ENCODE measurements around the gene IFNL4. TPM values are rescaled to one million over a fixed set of nuclear protein-coding genes. Genes with fewer than 3 reads are reported as not detected.
"Not testable (repeated sequence)": the region's sequence is repeated elsewhere in the genome, so short reads cannot be mapped to it uniquely, and the experiment has no call there.

IFNL4 gene
- polyA plus RNA-seq, 2 donors, result not detected

- peaks cover 0 to 3% of the 10 kb centered on the region in 2 donors for H3K4me1 ChIP-seq (ENCODE audit: control insufficient read depth in 2 of 2, insufficient read depth in 2 of 2, low read length in 1 of 2)
- WGBS, 2 donors, result 84 to 88% methylated on average over 5 of the region's 5 CpGs
- no peaks in the 10 kb centered on the region for H3K9me3 ChIP-seq (ENCODE audit: control insufficient read depth in 2 of 2, insufficient read depth in 1 of 2, low read depth in 1 of 2, low read length in 1 of 2)
- no peak overlapping the region for H3K27ac ChIP-seq (ENCODE audit: low read depth in 2 of 2, low read length in 1 of 2)
- no peak overlapping the region for H3K4me3 ChIP-seq (ENCODE audit: low read depth in 1 of 2, low read length in 2 of 2)
- no peaks in the 10 kb centered on the region for H3K27me3 ChIP-seq (ENCODE audit: control insufficient read depth in 1 of 2, insufficient read depth in 2 of 2, low read length in 2 of 2)
- H3K36me3 ChIP-seq (ENCODE audit: control insufficient read depth in 2 of 2, insufficient read depth in 2 of 2, low read length in 1 of 2), result no peaks in the 10 kb centered on the region
Measured at GRCh38 chr19:39232708-39233107, 15.9 kb downstream of the IFNL4 start.

GRCh38 chr19:39230096-39230764, 18.4 kb downstream of the IFNL4 start:
- no peaks in the 10 kb centered on the region for H3K36me3 ChIP-seq (ENCODE audit: control insufficient read depth in 2 of 2, insufficient read depth in 2 of 2, low read length in 1 of 2)
- H3K27me3 ChIP-seq (ENCODE audit: control insufficient read depth in 1 of 2, insufficient read depth in 2 of 2, low read length in 2 of 2), result no peaks in the 10 kb centered on the region
- H3K27ac ChIP-seq (ENCODE audit: low read depth in 2 of 2, low read length in 1 of 2), result no peak overlapping the region
- H3K4me3 ChIP-seq (ENCODE audit: low read depth in 1 of 2, low read length in 2 of 2), result no peak overlapping the region
- 78 to 84% methylated on average over 2 of the region's 2 CpGs for WGBS, 2 donors
- H3K4me1 ChIP-seq (ENCODE audit: control insufficient read depth in 2 of 2, insufficient read depth in 2 of 2, low read length in 1 of 2), result no peaks in the 10 kb centered on the region
- no peaks in the 10 kb centered on the region for H3K9me3 ChIP-seq (ENCODE audit: control insufficient read depth in 2 of 2, insufficient read depth in 1 of 2, low read depth in 1 of 2, low read length in 1 of 2)

- Histone ChIP-seq H3K27ac (ENCODE audit: low read depth in 2 of 2, low read length in 1 of 2) (no peak overlapping the region), H3K9me3 (ENCODE audit: control insufficient read depth in 2 of 2, insufficient read depth in 1 of 2, low read depth in 1 of 2, low read length in 1 of 2) (no peaks in the 10 kb centered on the region), H3K4me3 (ENCODE audit: low read depth in 1 of 2, low read length in 2 of 2) (no peak overlapping the region), H3K4me1 (ENCODE audit: control insufficient read depth in 2 of 2, insufficient read depth in 2 of 2, low read length in 1 of 2) (no peaks in the 10 kb centered on the region), H3K27me3 (ENCODE audit: control insufficient read depth in 1 of 2, insufficient read depth in 2 of 2, low read length in 2 of 2) (no peaks in the 10 kb centered on the region), H3K36me3 (ENCODE audit: control insufficient read depth in 2 of 2, insufficient read depth in 2 of 2, low read length in 1 of 2) (no peaks in the 10 kb centered on the region)
- WGBS, 2 donors, result 27 to 47% methylated on average over 3 of the region's 3 CpGs
Measured at GRCh38 chr19:39224910-39225309, 23.7 kb downstream of the IFNL4 start.

- 17 to 34% methylated on average over 4 of the region's 4 CpGs for WGBS, 2 donors
- H3K4me1 ChIP-seq (ENCODE audit: control insufficient read depth in 2 of 2, insufficient read depth in 2 of 2, low read length in 1 of 2), result no peaks in the 10 kb centered on the region
- no peak overlapping the region for H3K4me3 ChIP-seq (ENCODE audit: low read depth in 1 of 2, low read length in 2 of 2)
- no peak overlapping the region for H3K27ac ChIP-seq (ENCODE audit: low read depth in 2 of 2, low read length in 1 of 2)
- H3K27me3 ChIP-seq (ENCODE audit: control insufficient read depth in 1 of 2, insufficient read depth in 2 of 2, low read length in 2 of 2), result no peaks in the 10 kb centered on the region
- H3K36me3 ChIP-seq (ENCODE audit: control insufficient read depth in 2 of 2, insufficient read depth in 2 of 2, low read length in 1 of 2), result no peaks in the 10 kb centered on the region
- H3K9me3 ChIP-seq (ENCODE audit: control insufficient read depth in 2 of 2, insufficient read depth in 1 of 2, low read depth in 1 of 2, low read length in 1 of 2), result no peaks in the 10 kb centered on the region
Measured at GRCh38 chr19:39223703-39224279, 24.9 kb downstream of the IFNL4 start.

- H3K27me3 ChIP-seq (ENCODE audit: control insufficient read depth in 1 of 2, insufficient read depth in 2 of 2, low read length in 2 of 2); H3K9me3 ChIP-seq (ENCODE audit: control insufficient read depth in 2 of 2, insufficient read depth in 1 of 2, low read depth in 1 of 2, low read length in 1 of 2); H3K4me3 ChIP-seq (ENCODE audit: low read depth in 1 of 2, low read length in 2 of 2); H3K36me3 ChIP-seq (ENCODE audit: control insufficient read depth in 2 of 2, insufficient read depth in 2 of 2, low read length in 1 of 2); H3K27ac ChIP-seq (ENCODE audit: low read depth in 2 of 2, low read length in 1 of 2); H3K4me1 ChIP-seq (ENCODE audit: control insufficient read depth in 2 of 2, insufficient read depth in 2 of 2, low read length in 1 of 2): not testable (repeated sequence)
- 65 to 67% methylated on average over 10 of the region's 10 CpGs for WGBS, 2 donors
Measured at GRCh38 chr19:39219108-39219507, 29.5 kb downstream of the IFNL4 start.

GRCh38 chr19:39218230-39219007, 30.2 kb downstream of the IFNL4 start:
- H3K4me3 ChIP-seq (ENCODE audit: low read depth in 1 of 2, low read length in 2 of 2), result no peak overlapping the region
- no peaks in the 10 kb centered on the region for H3K4me1 ChIP-seq (ENCODE audit: control insufficient read depth in 2 of 2, insufficient read depth in 2 of 2, low read length in 1 of 2)
- H3K27me3 ChIP-seq (ENCODE audit: control insufficient read depth in 1 of 2, insufficient read depth in 2 of 2, low read length in 2 of 2), result no peaks in the 10 kb centered on the region
- H3K27ac ChIP-seq (ENCODE audit: low read depth in 2 of 2, low read length in 1 of 2), result no peak overlapping the region
- WGBS, 2 donors, result 84 to 90% methylated on average over 15 of the region's 15 CpGs
- H3K36me3 ChIP-seq (ENCODE audit: control insufficient read depth in 2 of 2, insufficient read depth in 2 of 2, low read length in 1 of 2), result no peaks in the 10 kb centered on the region
- H3K9me3 ChIP-seq (ENCODE audit: control insufficient read depth in 2 of 2, insufficient read depth in 1 of 2, low read depth in 1 of 2, low read length in 1 of 2), result no peaks in the 10 kb centered on the region

GRCh38 chr19:39217094-39217493, 31.6 kb downstream of the IFNL4 start:
- H3K4me3 ChIP-seq (ENCODE audit: low read depth in 1 of 2, low read length in 2 of 2), result no peak overlapping the region
- no peaks in the 10 kb centered on the region for H3K9me3 ChIP-seq (ENCODE audit: control insufficient read depth in 2 of 2, insufficient read depth in 1 of 2, low read depth in 1 of 2, low read length in 1 of 2)
- 83 to 85% methylated on average over 5 of the region's 5 CpGs for WGBS, 2 donors
- peaks cover 0 to 2% of the 10 kb centered on the region in 2 donors for H3K4me1 ChIP-seq (ENCODE audit: control insufficient read depth in 2 of 2, insufficient read depth in 2 of 2, low read length in 1 of 2)
- no peaks in the 10 kb centered on the region for H3K27me3 ChIP-seq (ENCODE audit: control insufficient read depth in 1 of 2, insufficient read depth in 2 of 2, low read length in 2 of 2)
- H3K27ac ChIP-seq (ENCODE audit: low read depth in 2 of 2, low read length in 1 of 2), result no peak overlapping the region
- no peaks in the 10 kb centered on the region for H3K36me3 ChIP-seq (ENCODE audit: control insufficient read depth in 2 of 2, insufficient read depth in 2 of 2, low read length in 1 of 2)

- H3K9me3 ChIP-seq (ENCODE audit: control insufficient read depth in 2 of 2, insufficient read depth in 1 of 2, low read depth in 1 of 2, low read length in 1 of 2); H3K27ac ChIP-seq (ENCODE audit: low read depth in 2 of 2, low read length in 1 of 2); H3K36me3 ChIP-seq (ENCODE audit: control insufficient read depth in 2 of 2, insufficient read depth in 2 of 2, low read length in 1 of 2); H3K4me3 ChIP-seq (ENCODE audit: low read depth in 1 of 2, low read length in 2 of 2); H3K4me1 ChIP-seq (ENCODE audit: control insufficient read depth in 2 of 2, insufficient read depth in 2 of 2, low read length in 1 of 2); H3K27me3 ChIP-seq (ENCODE audit: control insufficient read depth in 1 of 2, insufficient read depth in 2 of 2, low read length in 2 of 2): not testable (repeated sequence)
- WGBS, 2 donors, result 89 to 90% methylated on average over 3 of the region's 3 CpGs
Measured at GRCh38 chr19:39215323-39215722, 33.3 kb downstream of the IFNL4 start.

- 25 to 31% methylated on average over 8 of the region's 8 CpGs for WGBS, 2 donors
Measured at GRCh38 chr19:39212375-39212742, 36.3 kb downstream of the IFNL4 start.

More at GRCh38 chr19:39212375-39212742, 36.3 kb downstream of the IFNL4 start:
- no peak overlapping the region for H3K27ac ChIP-seq (ENCODE audit: low read depth in 2 of 2, low read length in 1 of 2)
- no peak overlapping the region for H3K4me3 ChIP-seq (ENCODE audit: low read depth in 1 of 2, low read length in 2 of 2)
- H3K36me3 ChIP-seq (ENCODE audit: control insufficient read depth in 2 of 2, insufficient read depth in 2 of 2, low read length in 1 of 2), result no peaks in the 10 kb centered on the region
- H3K27me3 ChIP-seq (ENCODE audit: control insufficient read depth in 1 of 2, insufficient read depth in 2 of 2, low read length in 2 of 2), result no peaks in the 10 kb centered on the region
- H3K9me3 ChIP-seq (ENCODE audit: control insufficient read depth in 2 of 2, insufficient read depth in 1 of 2, low read depth in 1 of 2, low read length in 1 of 2), result no peaks in the 10 kb centered on the region
- H3K4me1 ChIP-seq (ENCODE audit: control insufficient read depth in 2 of 2, insufficient read depth in 2 of 2, low read length in 1 of 2), result peaks cover 0 to 3% of the 10 kb centered on the region in 2 donors
